Neuron (in vitro differentiated cells): Measurements from ENCODE around the gene GABBR2.

Source experiments
- H2AFZ ChIP-seq: one replicate; pipeline ENCODE4 v1.6.1; 2013; ENCODE audit warnings: low read depth, mild to moderate bottlenecking, inconsistent platforms, low read length, moderate library complexity
- H3K27me3 ChIP-seq: one replicate; pipeline ENCODE4 v1.6.1; 2013; ENCODE audit warnings: low read length; ENCODE audit not compliant: insufficient read depth
- H3K36me3 ChIP-seq: one replicate; pipeline ENCODE4 v1.6.1; 2013; ENCODE audit warnings: low read length; ENCODE audit not compliant: insufficient read depth
- H3K4me1 ChIP-seq: one replicate; pipeline ENCODE4 v1.6.1; 2013; ENCODE audit warnings: low read length; ENCODE audit not compliant: insufficient read depth
- H3K4me3 ChIP-seq: 2 replicates; pipeline ENCODE4 v1.5.1; 2013; ENCODE audit warnings: mild to moderate bottlenecking, low read length, moderate library complexity
- H3K9me3 ChIP-seq: one replicate; pipeline ENCODE4 v1.6.1; 2013; ENCODE audit warnings: low read length

GABBR2 gene

GRCh38 chr9:98736226-98736625 lies 27.5 kb upstream of the GABBR2 start:
- H3K4me1 ChIP-seq: no peaks in the 10 kb centered on the region
- no peaks in the 10 kb centered on the region for H3K27me3 ChIP-seq
- H3K36me3 ChIP-seq: peaks cover 15% of the 10 kb centered on the region
- no peak overlapping the region for H2AFZ ChIP-seq
- peaks cover 4% of the 10 kb centered on the region for H3K9me3 ChIP-seq
- H3K4me3 ChIP-seq: no peak overlapping the region

DNA sequence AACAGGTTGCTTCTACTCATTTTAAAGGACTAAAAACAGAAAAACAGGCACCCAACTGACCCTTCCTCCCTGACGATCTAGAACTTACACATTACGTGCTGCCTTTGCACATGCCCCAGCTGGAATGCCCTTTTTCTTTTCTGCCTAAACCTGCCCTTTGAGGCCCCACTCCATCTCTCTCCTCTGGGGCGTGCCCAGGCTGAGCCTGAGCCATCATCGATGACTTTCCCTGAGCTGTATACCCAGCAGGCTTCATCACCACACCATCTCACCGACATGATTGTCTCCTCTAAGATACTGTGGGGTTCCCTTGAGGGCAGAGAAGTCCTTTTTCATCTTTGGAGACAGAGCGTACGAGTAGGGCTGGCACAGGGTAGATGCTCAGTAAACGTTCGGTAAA lies 24.1 kb upstream of the GABBR2 start:
- H2AFZ ChIP-seq: no peak overlapping the region
- H3K27me3 ChIP-seq: no peaks in the 10 kb centered on the region
- H3K9me3 ChIP-seq: no peaks in the 10 kb centered on the region
- H3K4me1 ChIP-seq: no peaks in the 10 kb centered on the region
- peaks cover 12% of the 10 kb centered on the region for H3K36me3 ChIP-seq
- H3K4me3 ChIP-seq: no peak overlapping the region

DNA sequence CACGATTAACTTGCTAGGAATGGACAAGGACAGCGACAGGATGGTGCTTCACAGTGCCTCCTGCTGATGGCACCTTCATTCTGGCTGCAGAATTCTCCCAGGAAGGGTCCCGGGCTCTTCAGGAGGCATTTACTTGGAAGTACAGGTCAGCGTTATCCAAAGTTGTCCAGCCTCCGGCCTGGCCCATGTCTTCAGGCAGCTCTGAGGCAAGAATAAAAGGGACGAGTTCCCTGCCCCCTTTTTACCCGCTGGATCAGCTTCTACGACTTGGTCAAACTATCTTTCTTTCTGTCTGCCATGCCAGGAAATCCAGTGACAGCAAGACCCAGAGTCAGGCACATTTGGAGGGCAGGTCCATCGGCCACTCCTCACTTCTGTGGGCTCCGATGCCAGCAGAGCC lies 23.4 kb upstream of the GABBR2 start:
- no peaks in the 10 kb centered on the region for H3K9me3 ChIP-seq
- no peak overlapping the region for H3K4me3 ChIP-seq
- H2AFZ ChIP-seq: no peak overlapping the region
- peaks cover 12% of the 10 kb centered on the region for H3K36me3 ChIP-seq
- H3K4me1 ChIP-seq: no peaks in the 10 kb centered on the region
- no peaks in the 10 kb centered on the region for H3K27me3 ChIP-seq

GRCh38 chr9:98730871-98731270 lies 22.1 kb upstream of the GABBR2 start:
- H3K27me3 ChIP-seq: no peaks in the 10 kb centered on the region
- peaks cover 11% of the 10 kb centered on the region for H3K36me3 ChIP-seq
- no peak overlapping the region for H2AFZ ChIP-seq
- no peak overlapping the region for H3K4me3 ChIP-seq
- no peaks in the 10 kb centered on the region for H3K9me3 ChIP-seq
- H3K4me1 ChIP-seq: no peaks in the 10 kb centered on the region

GRCh38 chr9:98728500-98728899 lies 19.8 kb upstream of the GABBR2 start:
- no peaks in the 10 kb centered on the region for H3K36me3 ChIP-seq
- H2AFZ ChIP-seq: no peak overlapping the region
- H3K27me3 ChIP-seq: peaks cover 2% of the 10 kb centered on the region
- no peaks in the 10 kb centered on the region for H3K9me3 ChIP-seq
- no peak overlapping the region for H3K4me3 ChIP-seq
- no peaks in the 10 kb centered on the region for H3K4me1 ChIP-seq

DNA sequence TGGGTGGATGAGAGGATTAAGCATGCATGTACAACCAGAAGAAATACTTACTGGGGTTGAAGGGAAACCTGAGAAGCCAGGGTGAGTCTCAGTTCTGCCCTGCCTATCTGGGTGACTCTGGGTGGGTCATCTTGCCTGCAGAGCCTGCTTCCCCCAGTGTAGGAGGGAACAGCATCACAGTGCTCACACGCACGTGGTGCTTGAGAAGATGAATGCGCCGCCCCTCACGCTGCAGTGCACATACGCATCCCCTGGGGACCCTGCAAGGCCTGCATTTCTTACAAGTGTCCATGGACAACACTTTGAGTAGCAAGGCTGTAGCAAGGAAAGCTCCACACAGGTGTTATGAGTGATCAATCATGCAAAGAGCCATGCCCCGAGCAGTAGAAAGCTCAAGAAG lies 18.7 kb upstream of the GABBR2 start:
- Histone ChIP-seq H3K9me3 (no peaks in the 10 kb centered on the region), H3K36me3 (no peaks in the 10 kb centered on the region), H3K4me1 (no peaks in the 10 kb centered on the region), H3K4me3 (no peak overlapping the region), H2AFZ (no peak overlapping the region), H3K27me3 (peaks cover 3% of the 10 kb centered on the region)

GRCh38 chr9:98726735-98727134 lies 18.0 kb upstream of the GABBR2 start:
- Histone ChIP-seq H3K27me3 (peaks cover 3% of the 10 kb centered on the region), H3K36me3 (no peaks in the 10 kb centered on the region), H3K9me3 (no peaks in the 10 kb centered on the region), H2AFZ (no peak overlapping the region), H3K4me3 (no peak overlapping the region), H3K4me1 (no peaks in the 10 kb centered on the region)

DNA sequence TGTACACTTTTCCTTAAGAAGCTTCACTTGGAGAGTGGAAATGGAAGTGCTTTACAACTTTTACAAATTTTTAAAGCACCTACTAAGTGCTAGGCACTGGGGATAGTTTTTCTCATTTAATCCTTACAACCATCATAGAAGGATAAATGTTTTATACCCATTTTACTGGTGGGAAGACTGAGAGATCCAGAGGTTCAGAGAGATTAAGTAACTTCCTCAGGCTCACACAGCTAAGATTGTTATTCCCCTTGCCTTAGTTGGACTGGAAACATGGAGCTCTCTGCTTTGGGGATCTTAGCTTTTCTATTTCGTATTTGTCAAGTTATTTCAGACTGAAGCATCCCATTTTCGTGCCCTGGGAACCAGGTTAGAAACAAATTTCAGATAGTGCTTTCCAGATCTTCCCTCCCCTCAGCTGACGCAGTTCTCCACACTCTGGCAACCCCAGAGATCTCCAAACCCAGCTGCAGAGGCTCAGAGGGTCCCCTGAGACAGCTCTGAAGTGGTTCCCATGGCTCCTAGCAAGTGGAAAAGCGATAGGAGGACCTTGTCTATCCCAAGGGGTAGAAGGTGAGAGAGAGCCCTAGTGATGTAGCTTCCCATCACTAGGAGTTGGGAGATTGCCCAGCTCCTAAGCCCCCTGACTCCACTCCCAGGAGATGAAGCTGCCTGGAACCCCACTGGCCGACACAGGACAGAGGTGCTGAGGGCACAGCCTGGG lies 16.2 kb upstream of the GABBR2 start:
- H2AFZ ChIP-seq: no peak overlapping the region
- no peaks in the 10 kb centered on the region for H3K4me1 ChIP-seq
- H3K36me3 ChIP-seq: no peaks in the 10 kb centered on the region
- H3K4me3 ChIP-seq: no peak overlapping the region
- H3K9me3 ChIP-seq: no peaks in the 10 kb centered on the region
- H3K27me3 ChIP-seq: peaks cover 3% of the 10 kb centered on the region

GRCh38 chr9:98721643-98722042 lies 12.9 kb upstream of the GABBR2 start:
- no peaks in the 10 kb centered on the region for H3K9me3 ChIP-seq
- H3K27me3 ChIP-seq: peaks cover 5% of the 10 kb centered on the region

DNA sequence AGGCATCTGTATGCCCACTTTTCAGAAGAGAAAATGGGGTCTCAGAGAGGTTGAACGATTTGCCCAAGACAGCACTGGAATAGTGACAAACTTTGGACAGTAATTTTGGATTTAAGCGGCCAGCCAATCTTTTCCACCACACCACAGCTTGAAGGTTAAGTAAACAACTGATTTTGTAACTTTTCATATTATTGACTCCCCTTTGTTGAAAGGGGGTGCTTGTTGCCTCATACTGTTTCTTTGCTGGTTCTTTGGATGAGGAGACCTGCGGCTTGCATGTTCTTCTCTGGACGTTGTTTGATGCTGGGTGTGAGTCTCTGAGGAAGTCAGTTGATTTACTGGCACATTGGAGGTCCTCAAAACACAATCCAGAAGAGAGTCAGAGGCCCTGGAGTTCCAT lies 11.7 kb upstream of the GABBR2 start:
- H3K4me3 ChIP-seq: no peak overlapping the region
- no peaks in the 10 kb centered on the region for H3K4me1 ChIP-seq
- H3K9me3 ChIP-seq: no peaks in the 10 kb centered on the region
- no peaks in the 10 kb centered on the region for H3K36me3 ChIP-seq
- H2AFZ ChIP-seq: no peak overlapping the region
- peaks cover 14% of the 10 kb centered on the region for H3K27me3 ChIP-seq

More at GRCh38 chr9:98721643-98722042, 12.9 kb upstream of the GABBR2 start:
- Histone ChIP-seq H3K4me1 (no peaks in the 10 kb centered on the region), H2AFZ (no peak overlapping the region), H3K4me3 (no peak overlapping the region), H3K36me3 (no peaks in the 10 kb centered on the region)

- H2AFZ ChIP-seq: no peak overlapping the region
- no peaks in the 10 kb centered on the region for H3K4me1 ChIP-seq
- peaks cover 25% of the 10 kb centered on the region for H3K27me3 ChIP-seq
- H3K9me3 ChIP-seq: no peaks in the 10 kb centered on the region
- H3K36me3 ChIP-seq: no peaks in the 10 kb centered on the region
- H3K4me3 ChIP-seq: no peak overlapping the region
Observed at GRCh38 chr9:98719055-98719454, 10.3 kb upstream of the GABBR2 start.

DNA sequence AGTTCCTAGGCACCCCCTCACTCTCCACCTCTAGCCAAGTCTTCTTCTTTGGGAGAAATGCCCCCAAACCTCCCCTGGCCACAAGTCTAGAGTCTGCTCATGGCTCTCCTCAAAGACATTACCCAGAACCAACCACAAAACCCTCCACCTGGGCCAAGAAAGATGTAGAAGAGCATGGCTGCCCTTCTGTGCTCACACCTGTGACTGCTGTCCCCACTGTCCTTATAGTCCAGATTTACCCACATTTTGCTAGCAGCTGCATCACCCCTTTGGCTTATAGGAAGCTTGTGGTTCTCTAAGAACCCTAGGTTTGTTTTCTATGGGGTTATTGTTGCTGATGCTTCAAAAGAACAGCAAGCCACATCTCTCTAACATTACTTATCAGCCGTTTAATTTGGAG lies 6.1 kb upstream of the GABBR2 start:
- Histone ChIP-seq H3K9me3 (no peaks in the 10 kb centered on the region), H3K27me3 (peaks cover 60% of the 10 kb centered on the region), H2AFZ (no peak overlapping the region), H3K4me3 (no peak overlapping the region), H3K4me1 (no peaks in the 10 kb centered on the region), H3K36me3 (no peaks in the 10 kb centered on the region)

GRCh38 chr9:98712987-98713386 lies 4.3 kb upstream of the GABBR2 start:
- H3K36me3 ChIP-seq: no peaks in the 10 kb centered on the region
- H3K27me3 ChIP-seq: peaks cover 70% of the 10 kb centered on the region
- H3K4me3 ChIP-seq: no peak overlapping the region
- H3K4me1 ChIP-seq: peaks cover 3% of the 10 kb centered on the region
- H2AFZ ChIP-seq: no peak overlapping the region
- H3K9me3 ChIP-seq: no peaks in the 10 kb centered on the region
